Neural cell (in vitro differentiated cells): ENCODE measurements around the gene RUNX3. TPM values are rescaled to one million over a fixed set of nuclear protein-coding genes. Genes with fewer than 3 reads are reported as not detected.

Experiments used
- H2AFZ ChIP-seq: fragments of 200-600, 300-800 bp; sonication (generic), shearing (Covaris generic); 2 replicates; pipeline ENCODE4 v1.6.0; 2014; ENCODE audit warnings: low read depth, mild to moderate bottlenecking, antibody characterized with exemption, low read length, moderate library complexity
- H3F3A ChIP-seq: fragments of 200-600 bp; shearing (Covaris generic); 2 replicates; pipeline ENCODE4 v1.6.1; 2016; ENCODE audit warnings: mild to moderate bottlenecking, moderate library complexity, mixed read lengths, antibody characterized with exemption, low read length; ENCODE audit not compliant: insufficient read depth, poor library complexity, severe bottlenecking
- H3K27ac ChIP-seq: fragments of 200-600, 300-800 bp; sonication (generic), shearing (Covaris generic); 2 replicates; pipeline ENCODE4 v1.5.1; 2014; ENCODE audit warnings: mild to moderate bottlenecking, low read length, moderate library complexity
- H3K27me3 ChIP-seq: fragments of 300-800, 200-600 bp; sonication (generic), shearing (Covaris generic); 2 replicates; pipeline ENCODE4 v1.6.0; 2014; ENCODE audit warnings: mild to moderate bottlenecking, low read depth, low read length, moderate library complexity; ENCODE audit not compliant: insufficient read depth
- H3K36me3 ChIP-seq: fragments of 300-800, 200-600 bp; sonication (generic), shearing (Covaris generic); 2 replicates; pipeline ENCODE4 v1.5.1; 2014; ENCODE audit warnings: mild to moderate bottlenecking, antibody characterized with exemption, low read length, moderate library complexity; ENCODE audit not compliant: insufficient read depth
- H3K4me2 ChIP-seq: fragments of 300-800, 200-600 bp; sonication (generic), shearing (Covaris generic); 2 replicates; pipeline ENCODE4 v1.6.0; 2014; ENCODE audit warnings: mild to moderate bottlenecking, low read length
- H3K4me3 ChIP-seq: fragments of 300-800, 200-600 bp; sonication (generic), shearing (Covaris generic); 2 replicates; pipeline ENCODE4 v1.5.1; 2014; ENCODE audit warnings: mild to moderate bottlenecking, low read length, moderate library complexity
- H3K79me2 ChIP-seq: fragments of 200-600 bp; shearing (Covaris generic); replicated peaks from 2 replicates; pipeline ENCODE4 v1.6.0; 2014; ENCODE audit warnings: mild to moderate bottlenecking, low read length, moderate library complexity; ENCODE audit not compliant: insufficient read depth
- H3K9ac ChIP-seq: fragments of 300-800, 200-600 bp; sonication (generic), shearing (Covaris generic); 2 replicates; pipeline ENCODE4 v1.6.1; 2016; ENCODE audit warnings: mild to moderate bottlenecking, low read length, mixed read lengths
- H3K9me2 ChIP-seq: fragments of 200-600 bp; shearing (Covaris generic); 2 replicates; pipeline ENCODE4 v1.6.1; 2016; ENCODE audit warnings: mild to moderate bottlenecking, low read length, mixed read lengths; ENCODE audit not compliant: insufficient read depth
- H3K9me3 ChIP-seq: fragments of 200-600, 300-800 bp; sonication (generic), shearing (Covaris generic); 2 replicates; pipeline ENCODE4 v1.6.1; 2016; ENCODE audit warnings: mild to moderate bottlenecking, mixed run types, low read length, moderate library complexity, mixed read lengths
- H4K20me1 ChIP-seq: fragments of 200-600 bp; shearing (Covaris generic); 2 replicates; pipeline ENCODE4 v1.6.1; 2016; ENCODE audit warnings: mild to moderate bottlenecking, mixed run types; ENCODE audit not compliant: insufficient read depth
- EZH2 ChIP-seq: fragments of 200-600, 300-800 bp; shearing (Covaris generic), sonication (generic); IDR thresholded peaks from 2 replicates; pipeline ENCODE4 v1.6.1; 2014; ENCODE audit warnings: antibody characterized with exemption, low read length, borderline replicate concordance, mild to moderate bottlenecking; ENCODE audit not compliant: insufficient read depth, poor library complexity, severe bottlenecking
- MXI1 ChIP-seq: fragments of 450-650 bp; conservative IDR thresholded peaks from 2 replicates; pipeline ENCODE4 v1.6.1; 2014; ENCODE audit warnings: antibody characterized with exemption, mild to moderate bottlenecking; ENCODE audit not compliant: poor library complexity, severe bottlenecking
- POLR2AphosphoS5 ChIP-seq: IDR thresholded peaks from 2 replicates; pipeline ENCODE4 v1.6.1; 2012
- RAD21 ChIP-seq: fragments of 450-650 bp; conservative IDR thresholded peaks from 2 replicates; pipeline ENCODE4 v1.6.1; 2014; ENCODE audit warnings: antibody characterized with exemption, mild to moderate bottlenecking, moderate library complexity
- SMC3 ChIP-seq: fragments of 450-650 bp; conservative IDR thresholded peaks from 2 replicates; pipeline ENCODE4 v1.6.1; 2014; ENCODE audit warnings: antibody characterized with exemption, mild to moderate bottlenecking, moderate library complexity; ENCODE audit not compliant: poor library complexity
- TAF1 ChIP-seq: IDR thresholded peaks from 2 replicates; pipeline ENCODE4 v1.6.1; 2012; ENCODE audit warnings: low read depth
- polyA plus RNA-seq: library from polyadenylated mRNA; depleted of rRNA; stranded (reverse); fragments of >200 nt; gene quantifications from 2 replicates; pipeline ENCODE4 v1.2.3, GENCODE V29; 2014
- TF ChIP-seq, protein P1 (sequence below): IDR thresholded peaks from 2 replicates; pipeline ENCODE4 v1.6.1; 2012; ENCODE audit warnings: borderline replicate concordance

The RUNX3 gene
- polyA plus RNA-seq, 1 donor from 2014 or later: not detected

DNA sequence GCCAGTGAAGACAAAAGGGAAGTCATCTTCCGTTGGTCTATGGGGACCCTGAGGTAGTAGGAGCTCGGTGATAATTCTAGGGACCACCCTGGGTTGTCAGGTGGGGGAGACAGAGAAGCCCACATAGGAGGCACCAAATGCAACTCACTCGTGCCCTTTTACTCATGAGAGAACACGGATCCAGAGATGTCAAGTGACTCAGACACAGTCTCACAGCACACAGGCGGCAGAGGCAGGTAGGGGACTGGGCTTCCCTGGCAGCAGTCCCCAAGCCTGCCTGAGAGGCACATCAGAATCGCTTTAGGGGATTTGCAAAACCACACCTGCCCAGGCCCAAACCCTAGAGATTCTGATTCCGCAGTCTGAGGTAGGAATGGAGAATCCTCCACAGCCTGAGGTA, 31.3 kb upstream of the RUNX3 start:
- Histone ChIP-seq H3K27me3 (no peaks in the 10 kb centered on the region), H3K9ac (no peak overlapping the region), H3K9me2 (no peaks in the 10 kb centered on the region), H3K36me3 (no peaks in the 10 kb centered on the region), H3K79me2 (no peaks in the 10 kb centered on the region), H3F3A (no peaks in the 10 kb centered on the region), H4K20me1 (no peaks in the 10 kb centered on the region), H3K4me2 (no peak overlapping the region), H2AFZ (no peak overlapping the region), H3K27ac (no peak overlapping the region), H3K4me3 (no peak overlapping the region), H3K9me3 (no peaks in the 10 kb centered on the region)
- TF ChIP-seq MXI1: no peak
- TF ChIP-seq POLR2AphosphoS5: no peak
- TF ChIP-seq RAD21: no peak

DNA sequence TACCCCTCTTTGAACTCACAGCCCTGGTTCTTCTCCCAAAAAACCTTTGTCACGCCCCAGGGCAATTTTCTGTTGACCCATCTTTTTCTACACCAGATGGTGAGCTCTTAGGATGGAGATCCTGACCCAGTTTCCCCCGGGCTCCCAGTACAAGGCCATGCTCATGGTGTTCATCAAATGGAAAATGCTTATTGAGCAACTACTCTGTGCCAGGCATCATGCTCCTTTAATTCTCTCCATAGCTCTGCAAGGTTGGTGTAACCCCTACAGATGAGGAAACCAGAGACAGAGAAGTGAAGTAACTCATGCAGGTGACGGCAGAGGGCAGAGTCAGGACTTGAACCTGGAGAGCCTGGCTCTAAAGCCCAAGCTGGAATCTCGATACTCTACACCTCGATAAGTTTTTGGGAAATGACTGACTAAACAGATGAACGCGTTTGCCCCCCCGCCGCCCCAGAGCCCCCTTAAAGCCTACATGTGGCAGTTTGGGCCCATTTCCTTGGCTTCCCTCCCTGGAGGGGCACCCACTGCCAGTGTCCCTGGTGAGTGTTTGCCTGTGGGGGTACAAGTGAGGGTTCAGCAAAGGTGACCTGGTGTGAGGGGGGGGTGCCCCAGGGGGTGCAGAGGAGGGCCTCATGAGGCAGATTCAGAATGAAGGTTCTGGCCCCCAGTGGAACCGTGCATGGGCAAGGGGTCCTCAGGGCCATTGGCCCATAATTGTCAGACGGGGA, 30.2 kb upstream of the RUNX3 start:
- no peaks in the 10 kb centered on the region for H3F3A ChIP-seq
- H3K36me3 ChIP-seq: no peaks in the 10 kb centered on the region
- no peaks in the 10 kb centered on the region for H3K27me3 ChIP-seq
- no peaks in the 10 kb centered on the region for H3K79me2 ChIP-seq
- no peak for TF ChIP-seq TAF1
- TF ChIP-seq POLR2AphosphoS5: no peak
- TF ChIP-seq, protein P1, sequence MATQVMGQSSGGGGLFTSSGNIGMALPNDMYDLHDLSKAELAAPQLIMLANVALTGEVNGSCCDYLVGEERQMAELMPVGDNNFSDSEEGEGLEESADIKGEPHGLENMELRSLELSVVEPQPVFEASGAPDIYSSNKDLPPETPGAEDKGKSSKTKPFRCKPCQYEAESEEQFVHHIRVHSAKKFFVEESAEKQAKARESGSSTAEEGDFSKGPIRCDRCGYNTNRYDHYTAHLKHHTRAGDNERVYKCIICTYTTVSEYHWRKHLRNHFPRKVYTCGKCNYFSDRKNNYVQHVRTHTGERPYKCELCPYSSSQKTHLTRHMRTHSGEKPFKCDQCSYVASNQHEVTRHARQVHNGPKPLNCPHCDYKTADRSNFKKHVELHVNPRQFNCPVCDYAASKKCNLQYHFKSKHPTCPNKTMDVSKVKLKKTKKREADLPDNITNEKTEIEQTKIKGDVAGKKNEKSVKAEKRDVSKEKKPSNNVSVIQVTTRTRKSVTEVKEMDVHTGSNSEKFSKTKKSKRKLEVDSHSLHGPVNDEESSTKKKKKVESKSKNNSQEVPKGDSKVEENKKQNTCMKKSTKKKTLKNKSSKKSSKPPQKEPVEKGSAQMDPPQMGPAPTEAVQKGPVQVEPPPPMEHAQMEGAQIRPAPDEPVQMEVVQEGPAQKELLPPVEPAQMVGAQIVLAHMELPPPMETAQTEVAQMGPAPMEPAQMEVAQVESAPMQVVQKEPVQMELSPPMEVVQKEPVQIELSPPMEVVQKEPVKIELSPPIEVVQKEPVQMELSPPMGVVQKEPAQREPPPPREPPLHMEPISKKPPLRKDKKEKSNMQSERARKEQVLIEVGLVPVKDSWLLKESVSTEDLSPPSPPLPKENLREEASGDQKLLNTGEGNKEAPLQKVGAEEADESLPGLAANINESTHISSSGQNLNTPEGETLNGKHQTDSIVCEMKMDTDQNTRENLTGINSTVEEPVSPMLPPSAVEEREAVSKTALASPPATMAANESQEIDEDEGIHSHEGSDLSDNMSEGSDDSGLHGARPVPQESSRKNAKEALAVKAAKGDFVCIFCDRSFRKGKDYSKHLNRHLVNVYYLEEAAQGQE: no peak
- TF ChIP-seq RAD21: no peak
- no peak for TF ChIP-seq SMC3
- TF ChIP-seq EZH2: no peak
- no peaks in the 10 kb centered on the region for H3K9me3 ChIP-seq
- no peak overlapping the region for H3K27ac ChIP-seq
- no peak overlapping the region for H3K9ac ChIP-seq
- H2AFZ ChIP-seq: no peak overlapping the region
- H4K20me1 ChIP-seq: no peaks in the 10 kb centered on the region
- H3K4me2 ChIP-seq: no peak overlapping the region
- no peaks in the 10 kb centered on the region for H3K9me2 ChIP-seq
- H3K4me3 ChIP-seq: no peak overlapping the region

DNA sequence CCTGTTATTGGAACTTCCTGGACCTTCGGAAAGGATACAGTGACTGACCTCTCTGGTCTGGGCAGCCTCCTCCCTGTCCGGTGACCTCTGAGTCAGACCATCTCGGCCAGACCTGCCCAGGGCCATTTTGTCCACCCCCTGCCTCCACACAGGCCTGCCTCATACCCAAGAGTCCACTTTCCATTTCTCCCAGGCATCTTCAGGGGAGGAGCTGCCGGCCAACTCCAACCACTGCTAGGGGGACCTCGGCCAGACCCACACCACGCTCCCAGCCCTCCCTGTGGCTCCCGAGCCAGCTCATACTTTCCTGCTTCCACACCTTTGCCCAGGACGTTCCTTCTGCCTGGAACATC, 29.5 kb upstream of the RUNX3 start:
- no peak overlapping the region for H3K9ac ChIP-seq
- no peaks in the 10 kb centered on the region for H4K20me1 ChIP-seq
- no peak overlapping the region for H2AFZ ChIP-seq
- TF ChIP-seq POLR2AphosphoS5 (no peak), RAD21 (no peak), SMC3 (no peak)
- H3K27me3 ChIP-seq: no peaks in the 10 kb centered on the region
- H3K9me2 ChIP-seq: no peaks in the 10 kb centered on the region
- no peak overlapping the region for H3K4me2 ChIP-seq
- no peaks in the 10 kb centered on the region for H3K79me2 ChIP-seq
- no peak overlapping the region for H3K27ac ChIP-seq
- no peaks in the 10 kb centered on the region for H3K9me3 ChIP-seq
- no peak overlapping the region for H3K4me3 ChIP-seq
- no peaks in the 10 kb centered on the region for H3K36me3 ChIP-seq
- no peaks in the 10 kb centered on the region for H3F3A ChIP-seq
